ENCODE results near the gene SCO1.

SCO1 gene

GRCh38 chr17:10739386-10739785 lies 42.1 kb upstream of the SCO1 start:
- no peak for TF ChIP-seq CTCF (IDR thresholded peaks at IDR 0.05; ENCODE audit: low read depth, low read length)

GRCh38 chr17:10738521-10739258 lies 41.4 kb upstream of the SCO1 start:
- no peak for TF ChIP-seq CTCF (IDR thresholded peaks at IDR 0.05; ENCODE audit: low read depth, low read length)
- DNase-seq (ENCODE audit: extremely low read depth, low read depth), result no peak

More at GRCh38 chr17:10739386-10739785, 42.1 kb upstream of the SCO1 start:
- DNase-seq (ENCODE audit: extremely low read depth, low read depth), result no peak

- DNase-seq (ENCODE audit: extremely low read depth, low read depth), result no peak
- TF ChIP-seq CTCF (IDR thresholded peaks at IDR 0.05; ENCODE audit: low read depth, low read length), result no peak
Observed at GRCh38 chr17:10737736-10738135, 40.4 kb upstream of the SCO1 start.

- DNase-seq (ENCODE audit: extremely low read depth, low read depth), result peak; percentile 18
- TF ChIP-seq CTCF (IDR thresholded peaks at IDR 0.05; ENCODE audit: low read depth, low read length), result peak; percentile 89
Observed at GRCh38 chr17:10737168-10737622, 39.9 kb upstream of the SCO1 start.

GRCh38 chr17:10735821-10736220 lies 38.5 kb upstream of the SCO1 start:
- DNase-seq (ENCODE audit: extremely low read depth, low read depth), result no peak
- TF ChIP-seq CTCF (IDR thresholded peaks at IDR 0.05; ENCODE audit: low read depth, low read length), result no peak

GRCh38 chr17:10735251-10735650 lies 37.9 kb upstream of the SCO1 start:
- DNase-seq (ENCODE audit: extremely low read depth, low read depth), result no peak

More at GRCh38 chr17:10735251-10735650, 37.9 kb upstream of the SCO1 start:
- no peak for TF ChIP-seq CTCF (IDR thresholded peaks at IDR 0.05; ENCODE audit: low read depth, low read length)

Data from AG09319 (cell line).